ENCODE data around the gene NT5C1B.

The NT5C1B gene

GRCh38 chr2:18552351-18553077 is 36.9 kb downstream of the NT5C1B start:
- no peak overlapping the region for H3K27ac ChIP-seq (ENCODE audit: low read length)
- DNase-seq: no peak
- no peaks in the 10 kb centered on the region for H3K9me2 ChIP-seq (replicated peaks; ENCODE audit: insufficient read depth, low read length)
- no peaks in the 10 kb centered on the region for H3K79me2 ChIP-seq (ENCODE audit: low read length)
- H3K4me1 ChIP-seq (ENCODE audit: low read length): no peaks in the 10 kb centered on the region
- H4K20me1 ChIP-seq (ENCODE audit: insufficient read depth, low read length): no peaks in the 10 kb centered on the region
- TF ChIP-seq EZH2phosphoT487 (IDR thresholded peaks at IDR 0.05; ENCODE audit: low read length) (no peak), EZH2 (optimal IDR thresholded peaks at IDR 0.05; ENCODE audit: low read depth, low read length) (no peak), CTCF (IDR thresholded peaks at IDR 0.05; ENCODE audit: low read length) (no peak)
- H3K9me3 ChIP-seq (replicated peaks; ENCODE audit: insufficient read depth, low read length): no peaks in the 10 kb centered on the region
- no peak overlapping the region for H3K4me2 ChIP-seq (ENCODE audit: low read depth, low read length)
- no peak overlapping the region for H3K9ac ChIP-seq (ENCODE audit: low read length)
- H2AFZ ChIP-seq (ENCODE audit: low read length): no peak overlapping the region
- no peaks in the 10 kb centered on the region for H3F3A ChIP-seq (ENCODE audit: insufficient read depth, low read length)
- no peak overlapping the region for H3K4me3 ChIP-seq (ENCODE audit: low read length)
- no peaks in the 10 kb centered on the region for H3K36me3 ChIP-seq (replicated peaks; ENCODE audit: insufficient read depth, low read length)
- no peaks in the 10 kb centered on the region for H3K27me3 ChIP-seq (replicated peaks; ENCODE audit: insufficient read depth, low read length)

GRCh38 chr2:18551623-18552022 is 37.7 kb downstream of the NT5C1B start:
- H3F3A ChIP-seq (ENCODE audit: insufficient read depth, low read length): 0 out of 2 replicates have a peak, but pooled peaks cover under 1% of the 10 kb centered on the region
- no peak for DNase-seq
- no peak overlapping the region for H3K27ac ChIP-seq (ENCODE audit: low read length)
- H4K20me1 ChIP-seq (ENCODE audit: insufficient read depth, low read length): no peaks in the 10 kb centered on the region
- no peak overlapping the region for H3K9ac ChIP-seq (ENCODE audit: low read length)
- no peaks in the 10 kb centered on the region for H3K36me3 ChIP-seq (replicated peaks; ENCODE audit: insufficient read depth, low read length)
- H3K9me3 ChIP-seq (replicated peaks; ENCODE audit: insufficient read depth, low read length): no peaks in the 10 kb centered on the region
- H3K4me2 ChIP-seq (ENCODE audit: low read depth, low read length): no peak overlapping the region
- H3K27me3 ChIP-seq (replicated peaks; ENCODE audit: insufficient read depth, low read length): no peaks in the 10 kb centered on the region
- 0 out of 2 replicates have a peak, but pooled peaks cover 5% of the 10 kb centered on the region for H3K4me1 ChIP-seq (ENCODE audit: low read length)
- TF ChIP-seq CTCF (IDR thresholded peaks at IDR 0.05; ENCODE audit: low read length): no peak
- TF ChIP-seq EZH2phosphoT487 (IDR thresholded peaks at IDR 0.05; ENCODE audit: low read length): no peak
- TF ChIP-seq EZH2 (optimal IDR thresholded peaks at IDR 0.05; ENCODE audit: low read depth, low read length): no peak
- H2AFZ ChIP-seq (ENCODE audit: low read length): no peak overlapping the region
- no peaks in the 10 kb centered on the region for H3K9me2 ChIP-seq (replicated peaks; ENCODE audit: insufficient read depth, low read length)
- no peak overlapping the region for H3K4me3 ChIP-seq (ENCODE audit: low read length)
- no peaks in the 10 kb centered on the region for H3K79me2 ChIP-seq (ENCODE audit: low read length)

GRCh38 chr2:18551169-18551568 is 38.2 kb downstream of the NT5C1B start:
- no peak for TF ChIP-seq CTCF (IDR thresholded peaks at IDR 0.05; ENCODE audit: low read length)
- TF ChIP-seq EZH2phosphoT487 (IDR thresholded peaks at IDR 0.05; ENCODE audit: low read length): no peak
- TF ChIP-seq EZH2 (optimal IDR thresholded peaks at IDR 0.05; ENCODE audit: low read depth, low read length): no peak
- Histone ChIP-seq H3K9me2 (replicated peaks; ENCODE audit: insufficient read depth, low read length) (no peaks in the 10 kb centered on the region), H3K9me3 (replicated peaks; ENCODE audit: insufficient read depth, low read length) (no peaks in the 10 kb centered on the region), H3K27me3 (replicated peaks; ENCODE audit: insufficient read depth, low read length) (no peaks in the 10 kb centered on the region), H3K79me2 (ENCODE audit: low read length) (no peaks in the 10 kb centered on the region), H4K20me1 (ENCODE audit: insufficient read depth, low read length) (no peaks in the 10 kb centered on the region), H3F3A (ENCODE audit: insufficient read depth, low read length) (0 out of 2 replicates have a peak, but pooled peaks cover 5% of the 10 kb centered on the region), H3K4me3 (ENCODE audit: low read length) (no peak overlapping the region), H3K9ac (ENCODE audit: low read length) (no peak overlapping the region), H3K4me1 (ENCODE audit: low read length) (0 out of 2 replicates have a peak, but pooled peaks cover 5% of the 10 kb centered on the region), H3K4me2 (ENCODE audit: low read depth, low read length) (no peak overlapping the region), H3K36me3 (replicated peaks; ENCODE audit: insufficient read depth, low read length) (no peaks in the 10 kb centered on the region), H3K27ac (ENCODE audit: low read length) (no peak overlapping the region), H2AFZ (ENCODE audit: low read length) (no peak overlapping the region)
- DNase-seq: no peak
